GM19452 (cell line): ENCODE data around the gene WSB2.

ENCODE experiments used
- ATAC-seq: cut with Tn5 transposase; IDR thresholded peaks from one replicate; pipeline ENCODE4 v1.9.1; 2021; ENCODE audit not compliant: unreplicated experiment

The WSB2 gene

DNA sequence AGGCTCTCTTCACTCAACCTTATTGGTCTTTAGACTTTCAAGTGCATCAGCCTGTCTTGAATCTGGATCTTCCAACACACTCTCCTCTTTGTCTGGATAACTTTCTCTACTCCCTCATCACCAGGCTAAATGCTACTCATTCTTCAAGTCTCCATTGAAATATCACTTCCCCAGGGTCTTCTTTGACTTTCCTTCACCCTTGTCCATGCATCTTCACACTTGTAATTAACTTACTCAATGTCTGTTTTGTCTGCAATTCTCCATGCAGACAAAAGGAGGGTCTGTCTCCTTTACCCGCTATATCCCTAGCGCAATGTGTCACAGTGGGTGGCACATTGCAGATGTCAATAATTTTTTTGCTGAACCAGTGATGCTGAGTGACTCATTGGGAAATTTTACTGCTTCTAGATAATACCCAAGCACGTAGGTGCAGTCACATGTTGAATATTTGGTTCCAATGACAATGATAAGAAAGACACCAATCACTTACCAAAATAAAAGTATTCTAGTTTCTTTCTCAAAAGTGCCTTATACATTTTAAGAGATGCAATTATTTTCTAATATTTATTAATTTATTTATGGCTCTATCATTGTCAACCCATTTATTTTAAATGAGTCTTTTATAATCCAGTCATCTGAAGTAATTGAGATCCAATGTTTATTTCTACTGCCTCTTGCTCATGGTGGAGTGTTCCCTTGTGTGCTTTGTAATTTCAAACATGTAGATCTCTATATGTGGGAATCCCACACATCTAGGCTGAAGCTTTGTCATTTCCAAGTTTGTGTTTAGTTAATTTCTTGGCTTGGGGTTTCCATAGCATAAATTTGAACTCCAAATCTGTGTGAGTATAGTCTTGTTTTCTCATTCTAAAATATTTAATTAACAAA, 66.2 kb downstream of the WSB2 start:
- no peak for ATAC-seq

DNA sequence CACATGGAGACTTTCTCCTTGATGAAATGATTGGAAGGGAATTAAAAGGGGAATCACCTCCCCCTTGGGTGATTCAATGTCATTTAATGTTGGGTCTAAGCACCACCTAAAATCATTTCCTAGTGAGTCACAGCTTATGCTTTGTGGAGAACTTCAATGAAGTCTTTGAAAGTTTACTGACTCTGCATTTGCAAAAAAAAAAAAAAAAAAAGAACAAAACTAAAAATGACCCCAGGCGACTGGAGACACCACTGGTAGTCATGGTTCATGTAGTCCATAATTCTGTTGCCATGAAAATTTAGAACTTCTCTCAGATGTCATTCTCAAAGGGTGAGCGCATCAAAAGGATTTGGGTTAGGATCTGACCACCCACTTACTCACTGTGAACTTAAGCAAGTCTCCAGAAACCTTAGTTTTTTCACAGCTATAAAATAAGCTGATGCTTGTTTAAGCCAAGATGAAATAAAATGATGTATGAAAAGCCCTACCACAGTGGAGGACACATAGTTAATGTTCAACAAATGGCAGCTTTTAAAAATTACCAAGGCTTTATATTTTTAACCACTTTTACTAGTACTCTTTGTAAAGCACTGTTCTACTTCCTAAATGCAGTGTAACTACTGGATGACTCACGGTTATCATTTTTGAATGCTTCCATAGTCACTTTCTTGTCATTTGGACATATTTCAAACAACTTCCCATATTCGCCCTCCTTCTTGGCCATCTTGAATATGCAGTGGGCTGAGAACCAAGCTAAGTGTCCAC, 74.1 kb downstream of the WSB2 start:
- no peak for ATAC-seq

DNA sequence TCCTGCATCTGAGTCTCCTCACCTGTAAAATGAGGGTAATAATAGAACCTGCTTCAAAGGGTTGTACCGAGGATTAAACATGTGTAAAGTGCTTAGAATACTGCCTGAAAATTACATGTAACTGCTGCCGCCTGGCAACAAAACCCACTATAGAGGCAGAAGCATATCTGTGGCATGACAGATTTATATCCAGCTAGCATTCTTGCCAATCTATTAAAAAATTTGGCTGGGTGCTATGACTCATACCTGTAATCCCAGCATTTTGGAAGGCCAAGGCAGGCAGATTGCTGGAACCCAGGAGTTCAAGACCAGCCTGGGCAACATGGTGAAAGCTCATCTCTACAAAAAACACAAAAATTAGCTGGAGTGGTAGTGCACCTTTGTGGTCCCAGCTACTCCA, 75.8 kb downstream of the WSB2 start:
- ATAC-seq, result no peak
